ENCODE data around the gene DENND6B.

The DENND6B gene

DNA sequence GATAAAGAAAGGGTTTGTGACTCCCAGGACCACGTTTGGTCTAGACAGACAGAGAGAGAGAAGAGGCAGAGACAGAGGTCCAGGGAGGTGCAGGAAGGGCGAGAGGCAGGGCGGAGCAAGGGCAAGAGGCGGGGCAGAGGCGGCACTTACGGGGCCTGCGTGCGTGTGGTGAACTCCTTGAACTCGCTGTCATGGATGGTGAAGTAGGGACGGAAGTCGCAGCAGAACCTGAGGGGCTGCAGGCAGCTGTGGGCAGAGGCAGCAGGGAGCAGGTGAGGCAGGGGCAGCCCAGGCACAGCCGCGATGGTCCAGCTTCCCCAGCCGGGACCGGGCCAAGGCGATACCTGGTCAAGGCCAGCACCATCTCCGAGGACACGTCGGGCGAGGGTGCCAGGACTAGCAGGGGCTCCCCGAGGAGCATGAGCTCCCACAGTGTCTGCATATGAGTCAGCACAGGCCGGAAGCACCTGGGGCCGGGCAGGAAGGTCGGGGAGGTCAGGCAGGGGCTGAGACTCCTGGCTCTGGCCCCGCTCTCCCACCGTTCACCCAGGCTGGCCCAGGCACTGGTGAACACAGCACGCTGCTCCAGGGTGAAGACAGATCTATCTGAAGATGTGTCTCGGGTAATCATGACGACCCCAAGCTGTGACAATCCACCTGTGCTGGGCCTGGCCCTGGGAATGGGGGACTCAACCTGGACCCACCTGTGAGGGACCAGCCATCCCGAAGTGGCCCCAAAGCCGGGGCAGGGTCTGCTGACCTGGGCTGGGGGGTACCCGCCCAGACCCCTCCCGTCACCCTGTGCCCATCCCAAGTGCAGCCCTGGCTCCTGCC is 12.1 kb downstream of the DENND6B start:
- peak in 3 of 5 donors; percentile 36 to 84 (median 55) for DNase-seq

GRCh38 chr22:50314081-50314454 is 12.7 kb downstream of the DENND6B start:
- DNase-seq, result no peak

DNA sequence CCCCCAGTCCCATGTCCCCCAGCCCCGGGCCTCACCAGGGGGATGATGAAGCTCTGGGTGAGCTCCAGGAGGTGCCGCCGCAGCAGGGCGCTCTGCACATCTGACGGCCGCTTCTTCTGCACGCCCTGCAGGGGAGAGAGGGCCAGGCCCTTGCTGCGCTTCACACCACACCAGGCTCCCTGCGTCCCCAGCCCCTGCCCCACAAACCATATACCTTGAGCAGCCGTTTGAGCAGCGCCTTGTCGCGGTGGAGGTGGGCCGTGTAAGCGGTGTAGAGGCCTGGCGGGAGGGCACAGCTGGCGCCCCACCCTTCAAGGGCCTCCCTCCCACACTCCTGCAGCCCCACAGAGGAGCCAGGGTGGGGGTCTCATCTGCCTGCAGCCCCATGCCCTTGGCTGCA is 13.2 kb downstream of the DENND6B start:
- no peak for DNase-seq

DNA sequence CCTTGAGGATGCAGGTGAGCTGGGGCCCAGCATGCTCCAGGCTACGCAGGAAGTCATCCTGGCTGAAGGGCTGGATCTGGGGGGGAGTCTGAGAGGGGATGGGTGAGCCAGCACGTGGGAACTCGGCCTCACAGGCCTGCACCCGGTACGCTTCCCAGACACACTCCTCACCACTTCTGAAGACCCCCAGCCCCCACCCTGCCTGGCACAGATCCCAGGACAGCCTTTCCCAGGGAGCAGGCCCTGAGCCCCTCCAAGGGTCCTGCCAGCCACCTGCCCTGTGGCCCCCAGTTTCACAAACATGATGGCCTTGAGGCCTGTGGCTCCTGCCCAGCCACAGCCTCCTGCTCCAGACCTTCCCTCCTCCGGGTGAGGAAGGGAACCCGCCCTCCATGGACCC is 13.8 kb downstream of the DENND6B start:
- no peak for DNase-seq

DNA sequence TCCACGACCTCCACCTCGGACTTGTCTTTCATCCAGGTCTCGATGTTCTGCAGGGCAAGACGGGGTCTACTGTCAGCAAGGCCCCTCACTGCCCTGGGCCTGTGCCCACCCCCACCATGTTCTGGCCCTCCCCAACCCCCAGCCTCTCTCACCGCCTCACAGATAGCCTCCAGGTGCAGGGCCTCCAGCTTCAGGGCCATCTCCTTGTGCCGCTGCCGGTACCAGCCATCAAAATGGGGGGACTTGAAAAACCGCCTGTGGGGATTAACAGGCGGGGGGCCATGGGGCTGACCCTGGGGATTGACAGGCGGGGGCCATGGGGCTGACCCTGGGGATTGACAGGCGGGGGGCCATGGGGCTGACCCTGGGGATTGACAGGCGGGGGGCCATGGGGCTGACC is 14.4 kb downstream of the DENND6B start:
- DNase-seq, result no peak

DNA sequence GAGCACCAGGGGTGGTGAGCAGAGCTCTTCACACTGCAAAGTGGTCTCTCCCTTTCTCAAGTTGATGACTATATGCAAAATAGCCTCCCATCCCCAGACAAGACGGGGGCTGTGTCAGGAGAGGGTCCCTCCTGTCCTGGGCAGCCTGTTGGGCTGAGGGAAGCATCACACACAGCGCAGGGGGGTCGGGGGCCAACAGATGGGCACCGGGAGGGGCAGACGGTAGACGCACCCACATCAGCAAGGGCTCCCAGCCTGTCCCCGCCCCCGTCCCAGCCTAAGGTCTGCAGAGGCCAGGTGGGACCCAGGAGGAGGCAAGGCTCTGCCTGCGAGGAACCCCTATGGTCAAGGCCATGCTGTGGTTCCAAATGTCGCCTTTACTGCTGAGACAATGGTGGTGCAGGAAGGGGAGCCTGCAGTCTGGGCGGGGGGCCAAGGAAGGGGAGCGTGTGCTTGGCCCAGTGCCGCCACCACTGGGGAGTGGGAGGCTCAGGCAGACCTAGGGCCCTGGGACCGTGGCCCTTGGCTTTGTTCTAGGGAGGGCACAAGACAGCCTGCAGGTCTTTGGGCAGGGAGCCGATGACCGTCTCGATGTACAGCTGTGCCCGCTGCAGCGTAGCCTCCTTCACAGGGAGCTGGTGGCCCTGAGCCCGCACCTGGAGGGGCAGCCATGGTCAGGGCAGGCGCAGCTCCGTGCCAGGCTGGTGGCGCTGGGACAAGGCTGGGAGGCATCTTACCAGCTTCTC is 15.0 kb downstream of the DENND6B start:
- DNase-seq, result no peak

DNA sequence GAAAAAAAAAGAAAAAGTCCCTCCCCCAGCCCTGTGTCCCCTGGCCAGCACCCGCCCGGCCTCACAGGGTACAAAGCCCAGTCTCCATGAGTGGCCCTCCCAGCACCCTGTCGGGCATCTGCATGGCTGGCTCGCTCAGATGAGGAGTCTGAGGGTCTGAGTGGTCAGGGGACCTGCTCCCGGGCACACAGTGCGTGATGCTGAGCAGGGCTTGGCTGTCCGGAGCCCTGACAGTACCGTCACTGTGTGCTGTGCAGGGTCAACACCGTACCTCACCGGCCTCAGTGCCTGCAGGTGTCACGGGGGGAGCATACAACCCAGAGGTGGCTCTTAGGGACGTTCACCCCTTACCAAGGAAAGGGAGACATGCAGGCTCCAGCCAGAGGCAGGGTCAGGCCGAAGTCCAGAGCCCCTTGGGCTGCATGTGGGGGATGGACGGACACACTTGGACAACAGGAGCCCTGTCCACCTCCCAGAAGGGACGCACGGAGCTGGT is 15.8 kb downstream of the DENND6B start:
- DNase-seq, result no peak

- no peak for DNase-seq
Observed at GRCh38 chr22:50310031-50310722, 16.6 kb downstream of the DENND6B start.

GRCh38 chr22:50309601-50309991 is 17.2 kb downstream of the DENND6B start:
- DNase-seq, result no peak

DNA sequence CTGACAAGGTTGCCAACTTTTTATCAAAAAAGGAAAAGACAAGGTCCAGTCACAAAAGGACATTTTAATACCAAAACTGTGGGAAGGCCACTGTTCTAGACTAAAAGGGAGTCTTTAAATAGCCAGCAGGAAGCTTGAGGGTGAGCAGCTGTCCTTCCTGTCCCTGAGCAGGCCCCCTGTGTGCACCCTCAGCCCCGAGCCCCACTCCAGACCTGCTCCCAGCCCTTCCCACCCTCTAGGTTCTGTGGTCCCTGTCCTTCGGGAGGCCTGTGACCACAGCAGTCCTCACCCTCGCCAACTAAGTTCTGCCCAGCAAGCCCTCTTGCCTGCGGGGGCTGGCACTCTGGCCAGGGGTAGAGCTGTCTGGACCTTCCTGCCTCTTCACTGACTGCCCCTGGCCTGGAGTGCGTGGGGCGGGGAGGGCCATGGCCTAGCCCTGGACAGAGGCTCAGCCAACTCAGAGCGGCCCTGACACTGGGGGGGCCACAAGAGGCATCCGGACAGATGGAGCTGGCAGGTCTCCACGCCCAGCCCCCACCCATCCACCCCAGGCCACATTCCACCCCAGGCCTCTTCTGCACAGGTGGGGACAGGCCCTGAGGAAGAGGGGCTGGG is 17.7 kb downstream of the DENND6B start:
- no peak for DNase-seq

- DNase-seq, result no peak
Observed at GRCh38 chr22:50308597-50308935, 18.2 kb downstream of the DENND6B start.

- DNase-seq, result no peak
Observed at GRCh38 chr22:50307890-50308596, 18.8 kb downstream of the DENND6B start.

DNA sequence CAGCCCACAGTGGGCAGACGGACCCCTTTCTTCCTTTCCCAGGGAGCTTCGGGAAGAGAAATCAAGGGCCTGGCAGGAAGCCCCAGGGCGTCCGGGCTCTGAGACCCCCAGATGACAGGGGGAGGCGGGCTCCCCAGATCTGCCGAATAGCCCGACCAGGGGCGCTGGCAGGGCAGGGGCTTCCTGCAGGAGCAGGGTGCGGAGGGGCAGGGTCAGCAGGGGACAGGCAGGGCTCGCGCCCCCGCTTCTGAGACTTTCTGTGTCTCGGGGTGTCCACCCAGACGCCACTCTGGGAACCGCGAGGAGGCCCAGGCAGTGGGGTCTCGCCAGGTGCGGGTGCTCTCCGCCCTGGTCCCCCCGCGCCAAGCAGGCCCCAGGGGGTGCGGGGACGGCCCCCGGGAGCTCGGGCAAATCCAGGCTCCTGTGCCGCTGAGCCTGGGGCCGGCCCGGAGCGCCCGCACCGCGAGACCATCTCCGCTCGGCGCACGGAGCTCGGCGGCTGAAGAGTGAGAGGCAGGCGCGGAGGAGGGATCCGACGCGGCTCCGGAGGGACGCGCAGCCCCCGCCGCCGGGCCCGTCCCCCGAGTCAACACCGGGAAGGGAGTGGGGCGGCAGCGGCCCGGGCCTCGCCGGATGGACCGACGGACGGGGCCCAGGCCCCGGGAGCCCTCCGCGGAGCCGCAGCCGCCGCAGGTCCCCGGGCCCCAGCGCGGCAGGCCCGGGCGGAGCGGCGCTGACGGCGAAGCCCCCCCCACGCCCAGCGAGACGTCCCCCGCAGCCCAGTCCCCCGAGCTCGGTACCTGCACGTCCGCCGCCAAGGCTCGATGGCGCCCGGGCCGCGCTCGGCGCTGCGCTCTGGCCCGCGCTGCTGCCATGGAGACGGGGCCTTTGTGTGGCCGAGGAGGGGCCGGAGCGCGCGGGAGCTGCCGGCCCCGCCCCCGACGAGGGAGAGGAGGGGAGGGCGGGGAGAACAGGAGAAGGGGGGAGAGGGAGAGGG is 19.8 kb downstream of the DENND6B start, which contains the start of gene PLXNB2:
PLXNB2 (minus strand) TSS at position 894 of the 997 bp plus-strand sequence. CDS start 17,062 bp downstream, outside the sequence.
- peak in 1 of 5 donors; percentile 37 for DNase-seq

GRCh38 chr22:50305923-50306566 is 20.8 kb downstream of the DENND6B start:
- peak in 1 of 5 donors; percentile 15 for DNase-seq

GRCh38 chr22:50305393-50305922 is 21.4 kb downstream of the DENND6B start:
- no peak for DNase-seq

DNA sequence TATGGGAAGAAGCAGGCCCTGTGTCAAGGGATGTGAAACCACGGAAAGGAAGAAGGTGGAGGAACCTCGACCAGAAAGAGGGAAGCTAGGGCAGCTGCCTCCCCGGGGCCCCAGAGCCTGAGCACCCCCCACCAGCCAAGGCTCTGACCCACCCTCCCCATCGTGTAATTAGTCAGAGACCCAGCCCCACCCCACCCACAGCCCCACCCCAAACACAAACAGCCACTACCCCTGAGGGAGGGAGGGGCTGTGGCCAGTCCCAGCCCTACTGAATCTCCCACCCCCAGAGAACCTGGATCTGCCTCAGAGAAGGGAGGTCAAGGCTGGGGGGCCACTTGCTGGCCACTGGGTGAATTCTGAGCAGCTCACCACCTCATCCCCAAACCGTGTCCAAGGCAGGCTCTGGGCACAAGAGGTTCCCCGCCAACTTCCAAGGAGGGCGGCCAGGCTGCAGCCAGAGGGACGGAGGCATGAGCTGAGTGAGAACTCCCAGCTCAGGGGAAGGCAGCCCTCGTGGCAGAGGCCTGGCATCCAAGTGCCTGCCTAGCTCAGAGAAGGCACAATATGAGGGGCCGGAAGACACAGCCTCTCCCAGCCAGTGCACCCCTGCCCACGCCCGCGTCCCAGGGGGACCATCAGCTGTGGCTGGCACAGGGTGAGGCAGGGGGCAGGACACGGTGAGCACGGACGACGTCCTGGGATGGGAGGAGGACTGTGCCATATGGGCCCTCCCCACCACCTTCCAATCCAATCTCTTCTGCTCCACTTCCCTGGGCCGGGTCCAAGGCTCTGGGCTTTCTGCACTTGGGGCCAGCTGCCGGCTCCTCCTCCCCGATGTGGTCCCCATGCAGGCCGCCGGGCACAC is 22.1 kb downstream of the DENND6B start:
- no peak for DNase-seq

GRCh38 chr22:50303848-50304527 is 22.8 kb downstream of the DENND6B start:
- no peak for DNase-seq

GRCh38 chr22:50303515-50303847 is 23.3 kb downstream of the DENND6B start:
- no peak for DNase-seq

DNA sequence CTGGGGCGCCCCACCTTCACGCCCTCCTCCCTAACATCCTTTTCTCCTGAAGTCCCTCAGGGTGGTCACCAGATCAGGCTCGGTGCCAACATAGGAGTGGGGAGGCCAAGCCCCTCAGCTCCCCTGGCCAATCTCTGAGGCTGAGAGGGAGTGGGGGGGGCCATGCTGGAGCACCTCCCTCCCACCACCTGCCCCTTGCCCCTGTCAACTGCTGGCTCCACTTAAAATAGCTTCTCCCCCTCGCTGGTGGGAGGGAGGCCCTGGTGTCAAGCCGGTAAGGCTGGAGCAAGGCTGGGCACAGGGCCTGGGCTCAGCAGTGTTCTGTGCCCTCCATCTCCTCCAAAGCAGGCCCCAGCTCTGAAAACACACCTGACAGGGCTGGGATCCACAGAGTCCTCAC is 24.2 kb downstream of the DENND6B start:
- no peak for DNase-seq

Data from T-helper 1 cell (primary cell).